Measurements from ENCODE around the gene ERN2. TPM values are rescaled to one million over a fixed set of nuclear protein-coding genes. Genes with fewer than 3 reads are reported as not detected.
A peak's percentile ranks its signal among the peaks of the same experiment; 100 is the strongest.

ERN2 gene
- total and polyA plus RNA-seq, 9 of the 15 experiments (the other 6 are each of a cell fraction or from before 2014, with no cell fraction given), result 0.07 to 1.5 (median 0.51) TPM; not detected in 3

DNA sequence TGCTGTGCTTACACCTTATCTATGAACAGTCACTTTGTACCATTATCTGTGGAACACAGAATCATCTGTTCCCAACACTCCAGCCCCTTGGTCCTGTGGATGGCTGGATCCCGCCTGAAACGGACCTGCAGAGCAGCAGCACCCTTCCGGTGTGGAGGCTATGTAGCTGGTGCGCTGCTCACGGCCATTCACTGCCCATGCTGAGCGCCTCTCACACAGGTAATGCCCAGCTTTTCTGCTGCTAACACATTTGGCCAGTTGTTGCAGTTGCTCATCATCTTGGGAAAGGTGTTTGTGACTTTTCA is 45.7 kb downstream of the ERN2 start (continued):
- TF ChIP-seq XRCC5 (IDR thresholded peaks at IDR 0.05; ENCODE audit: low read depth, low read length), result 0 out of 2 replicates have a peak, but pooled peaks have one; percentile 51
- no peak for TF ChIP-seq RBM39 (optimal IDR thresholded peaks at IDR 0.05; ENCODE audit: low read depth, low read length)

DNA sequence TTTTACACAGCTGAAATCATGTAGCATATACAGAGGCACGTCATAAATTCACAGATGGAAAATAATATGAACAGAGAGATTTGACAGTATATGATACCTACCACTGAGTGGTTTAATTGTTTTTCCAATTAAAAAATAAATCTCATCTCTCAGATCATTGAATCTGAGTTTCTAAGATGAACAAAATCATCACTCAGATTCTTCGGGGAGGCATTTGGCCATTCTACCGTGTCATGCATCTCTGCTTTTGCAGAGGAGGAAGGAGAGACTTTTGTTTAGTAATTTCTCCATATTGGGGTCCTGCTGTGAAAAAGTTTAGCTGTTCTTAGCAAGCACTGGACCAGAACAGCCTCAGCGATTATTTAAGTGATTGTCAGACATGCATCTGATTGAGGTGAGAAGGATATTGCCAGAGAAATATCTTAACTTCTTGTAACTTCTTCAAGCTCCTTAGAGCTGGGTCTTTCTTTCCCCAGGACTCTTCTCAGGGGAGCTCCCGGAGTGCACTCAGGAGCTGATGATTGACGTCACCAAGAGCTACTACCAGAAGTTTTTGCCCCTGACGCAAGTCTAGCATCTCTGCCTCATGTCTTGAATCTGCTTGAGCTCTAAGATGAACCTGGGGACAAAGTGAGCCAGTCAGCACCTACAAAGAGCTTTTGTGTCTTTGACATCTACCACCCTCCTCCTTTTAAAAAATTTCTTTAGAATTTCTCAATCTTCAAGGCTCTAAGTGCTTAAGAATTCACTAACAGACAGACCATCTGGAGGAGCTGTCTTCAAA is 46.3 kb downstream of the ERN2 start:
- peak overlapping the region in 1 of 2 experiments; percentile 9; a peak in 1 of 4 replicates for H3K9ac ChIP-seq (ENCODE audit: insufficient read depth in 1 of 2, low read depth in 2 of 2, low read length in 2 of 2)
- H3K4me2 ChIP-seq (ENCODE audit: insufficient read depth, low read length), result peak overlapping the region; percentile 57; the same call in 1 of the 2 replicates
- intact Hi-C loops (cut with micrococcal nuclease), result no loop called here
- H2AFZ ChIP-seq (ENCODE audit: low read depth, low read length), result peak overlapping the region; percentile 22; the same call in 1 of the 2 replicates
- POLR2A ChIA-PET, result interaction anchor here (0.9 to 4.0 kb wide), 6 partner anchors 11 to 109 kb away, joined by 3 to 66 read pairs (median 4); partner anchors contain the start of genes PLK1 and UBFD1
- BruUV-seq (replicated peaks), result no TSS peak
- H3K4me3 ChIP-seq, result no peak overlapping the region
- CTCF ChIA-PET (ENCODE audit: low intra/inter-chr PET ratio), result no interaction called here
- H3K9me1 ChIP-seq (ENCODE audit: control insufficient read depth, insufficient read depth, low read length), result no peaks in the 10 kb centered on the region
- H3K27me3 ChIP-seq (ENCODE audit: control insufficient read depth in 2 of 2, insufficient read depth in 2 of 2, low read length in 2 of 2), result no peaks in the 10 kb centered on the region
- peak overlapping the region; percentile 53 for H3K27ac ChIP-seq (ENCODE audit: extremely low read depth, low read depth, low read length)
- no peaks in the 10 kb centered on the region for H3K79me2 ChIP-seq (ENCODE audit: control insufficient read depth, insufficient read depth, low read length)
- H4K20me1 ChIP-seq (replicated peaks; ENCODE audit: control insufficient read depth, insufficient read depth, low read length), result peaks cover 10% of the 10 kb centered on the region; the same call in 1 of the 2 replicates
- H3K9me3 ChIP-seq (replicated peaks; ENCODE audit: control insufficient read depth, insufficient read depth, low read depth, low read length), result no peaks in the 10 kb centered on the region
- DNase-seq (ENCODE audit: extremely low read depth in 1 of 4, low spot score in 3 of 4), result peak in 1 of 4 experiments; percentile 38
- ATAC-seq, result peak; percentile 76
- peaks cover 94% of the 10 kb centered on the region for H3K36me3 ChIP-seq (ENCODE audit: control insufficient read depth, insufficient read depth, low read length)
- FAIRE-seq, result no peak
- peaks cover 4 to 24% of the 10 kb centered on the region in 2 experiments; a peak in 3 of 5 replicates for H3K4me1 ChIP-seq (replicated peaks in 1 of 2; ENCODE audit: control insufficient read depth in 2 of 2, insufficient read depth in 2 of 2, low read length in 2 of 2)
- WGBS (ENCODE audit: insufficient coverage, low coverage, missing lambda C conversion rate), result 28% methylated on average over 7 of the region's 7 CpGs
- in situ Hi-C loops (cut with MboI), result no loop called here
- TF ChIP-seq RFX1 (IDR thresholded peaks at IDR 0.05) (no peak), SUPT5H (IDR thresholded peaks at IDR 0.05) (no peak), MEIS2 (IDR thresholded peaks at IDR 0.05; ENCODE audit: partially characterized antibody) (peak; percentile 74), HDAC3 (IDR thresholded peaks at IDR 0.05; ENCODE audit: borderline replicate concordance, partially characterized antibody) (no peak), CREM (IDR thresholded peaks at IDR 0.05; ENCODE audit: low read depth) (peak; percentile 32; the same call in 1 of the 2 replicates), RBM15 (IDR thresholded peaks at IDR 0.05; ENCODE audit: insufficient read depth, low read length) (no peak), CEBPB (tag; IDR thresholded peaks at IDR 0.05) (peak; percentile 70), TEAD2 (tag; IDR thresholded peaks at IDR 0.05) (no peak), POLR2G (IDR thresholded peaks at IDR 0.05; ENCODE audit: low read depth, low read length) (no peak), ZBTB7A (IDR thresholded peaks at IDR 0.05; ENCODE audit: borderline replicate concordance, control insufficient read depth, low read depth, low read length) (no peak), LARP7 (IDR thresholded peaks at IDR 0.05) (no peak), TCFL5 (CRISPR knock-in tag; conservative IDR thresholded peaks at IDR 0.05) (no peak)
- TF ChIP-seq, protein P1, sequence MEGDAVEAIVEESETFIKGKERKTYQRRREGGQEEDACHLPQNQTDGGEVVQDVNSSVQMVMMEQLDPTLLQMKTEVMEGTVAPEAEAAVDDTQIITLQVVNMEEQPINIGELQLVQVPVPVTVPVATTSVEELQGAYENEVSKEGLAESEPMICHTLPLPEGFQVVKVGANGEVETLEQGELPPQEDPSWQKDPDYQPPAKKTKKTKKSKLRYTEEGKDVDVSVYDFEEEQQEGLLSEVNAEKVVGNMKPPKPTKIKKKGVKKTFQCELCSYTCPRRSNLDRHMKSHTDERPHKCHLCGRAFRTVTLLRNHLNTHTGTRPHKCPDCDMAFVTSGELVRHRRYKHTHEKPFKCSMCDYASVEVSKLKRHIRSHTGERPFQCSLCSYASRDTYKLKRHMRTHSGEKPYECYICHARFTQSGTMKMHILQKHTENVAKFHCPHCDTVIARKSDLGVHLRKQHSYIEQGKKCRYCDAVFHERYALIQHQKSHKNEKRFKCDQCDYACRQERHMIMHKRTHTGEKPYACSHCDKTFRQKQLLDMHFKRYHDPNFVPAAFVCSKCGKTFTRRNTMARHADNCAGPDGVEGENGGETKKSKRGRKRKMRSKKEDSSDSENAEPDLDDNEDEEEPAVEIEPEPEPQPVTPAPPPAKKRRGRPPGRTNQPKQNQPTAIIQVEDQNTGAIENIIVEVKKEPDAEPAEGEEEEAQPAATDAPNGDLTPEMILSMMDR (IDR thresholded peaks at IDR 0.05 in 2 of 3, conservative IDR thresholded peaks at IDR 0.05 in 1 of 3; ENCODE audit: insufficient read depth in 2 of 3, low read depth in 1 of 3, low read length in 3 of 3), result 0 out of 6 replicates have a peak, but pooled peaks of 1 of the 3 experiments have one; percentile 8
- TF ChIP-seq, protein P2, sequence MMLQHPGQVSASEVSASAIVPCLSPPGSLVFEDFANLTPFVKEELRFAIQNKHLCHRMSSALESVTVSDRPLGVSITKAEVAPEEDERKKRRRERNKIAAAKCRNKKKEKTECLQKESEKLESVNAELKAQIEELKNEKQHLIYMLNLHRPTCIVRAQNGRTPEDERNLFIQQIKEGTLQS (IDR thresholded peaks at IDR 0.05), result peak; percentile 47
- TF ChIP-seq, protein P2 (CRISPR knock-in tag; conservative IDR thresholded peaks at IDR 0.05), result no peak
